Suprapubic skin (tissue), 4 donors: ENCODE data around the gene TWSG1. TPM values are rescaled to one million over a fixed set of nuclear protein-coding genes. Genes with fewer than 3 reads are reported as not detected.

Experiments
- DNase-seq, 2 donors: peaks; one replicate each; pipeline ENCODE4 v3.0.0-alpha.2; 2019; ENCODE audit warnings: low spot score in 2 of 2
- H3K27ac ChIP-seq: fragments of 200-600 bp; sonication (generic); one replicate; pipeline ENCODE4 v1.5.1; 2019
- H3K27me3 ChIP-seq: fragments of 200-600 bp; sonication (generic); one replicate; pipeline ENCODE4 v1.5.1; 2019
- H3K36me3 ChIP-seq: fragments of 200-600 bp; sonication (generic); one replicate; pipeline ENCODE4 v1.5.1; 2019
- H3K4me1 ChIP-seq: fragments of 200-600 bp; sonication (generic); one replicate; pipeline ENCODE4 v1.5.1; 2019
- H3K4me3 ChIP-seq: fragments of 200-600 bp; sonication (generic); one replicate; pipeline ENCODE4 v1.5.1; 2019; ENCODE audit warnings: mild to moderate bottlenecking
- H3K9me3 ChIP-seq: fragments of 200-600 bp; sonication (generic); one replicate; pipeline ENCODE4 v1.5.1; 2019
- CTCF ChIP-seq, 2 donors: fragments of 200-600 bp in 1 of 2; fragments of 450-650 bp in 1 of 2; sonication (generic) in 1 of 2; IDR thresholded peaks; one replicate each; pipeline ENCODE4 v1.5.1; 2016 to 2019; ENCODE audit warnings: antibody characterized with exemption in 2 of 2, mild to moderate bottlenecking in 1 of 2, moderate library complexity in 1 of 2
- EP300 ChIP-seq: sonication (generic); formaldehyde crosslinking; IDR thresholded peaks from one replicate; pipeline ENCODE4 v1.6.1; 2017; ENCODE audit warnings: antibody characterized with exemption
- POLR2A ChIP-seq, 2 donors: fragments of 450-650 bp; IDR thresholded peaks; one replicate each; pipeline ENCODE4 v1.6.1; 2017; ENCODE audit warnings: antibody characterized with exemption in 2 of 2, mild to moderate bottlenecking in 2 of 2, moderate library complexity in 2 of 2
- POLR2AphosphoS5 ChIP-seq, 3 donors: sonication (generic); formaldehyde crosslinking; IDR thresholded peaks; one replicate each; pipeline ENCODE4 v1.6.1; 2017; ENCODE audit warnings: antibody characterized with exemption in 3 of 3
- WGBS: methylation state at CpG from one replicate; pipeline ENCODE4 v1.1.5; 2018; 5-methylcytosine and 5-hydroxymethylcytosine counted together
- total RNA-seq, 4 donors: library from RNA; depleted of rRNA; stranded (reverse); fragments of >200 nt; gene quantifications; one replicate each; pipeline ENCODE4 v1.1.0, GENCODE V29; 2016

Gene TWSG1
- total RNA-seq, 4 donors from 2014 or later = 18.7 to 41.6 (median 26.1) TPM

GRCh38 chr18:9343577-9343976 lies 9.0 kb downstream of the TWSG1 start:
- H3K4me1 ChIP-seq = no peaks in the 10 kb centered on the region
- no peak overlapping the region for H3K4me3 ChIP-seq
- H3K27me3 ChIP-seq = no peaks in the 10 kb centered on the region
- no peak for DNase-seq
- H3K36me3 ChIP-seq = peaks cover 14% of the 10 kb centered on the region
- no peak overlapping the region for H3K27ac ChIP-seq
- no peak for TF ChIP-seq EP300
- TF ChIP-seq POLR2AphosphoS5 (IDR thresholded peaks at IDR 0.05) = no peak
- TF ChIP-seq POLR2A (IDR thresholded peaks at IDR 0.05) = no peak
- no peak for TF ChIP-seq CTCF (IDR thresholded peaks at IDR 0.05)
- no peaks in the 10 kb centered on the region for H3K9me3 ChIP-seq

- DNase-seq = no peak
- no peaks in the 10 kb centered on the region for H3K27me3 ChIP-seq
- peaks cover 9% of the 10 kb centered on the region for H3K36me3 ChIP-seq
- H3K4me1 ChIP-seq = no peaks in the 10 kb centered on the region
- no peaks in the 10 kb centered on the region for H3K9me3 ChIP-seq
- TF ChIP-seq POLR2A (IDR thresholded peaks at IDR 0.05) = no peak
- no peak for TF ChIP-seq POLR2AphosphoS5 (IDR thresholded peaks at IDR 0.05)
- TF ChIP-seq CTCF (IDR thresholded peaks at IDR 0.05) = no peak
- no peak for TF ChIP-seq EP300
- H3K4me3 ChIP-seq = no peak overlapping the region
- H3K27ac ChIP-seq = no peak overlapping the region
- WGBS = 98% methylated on average over 2 of the region's 2 CpGs
Observed at GRCh38 chr18:9346775-9347174, 12.2 kb downstream of the TWSG1 start.

- Histone ChIP-seq H3K36me3 (peaks cover 9% of the 10 kb centered on the region), H3K9me3 (no peaks in the 10 kb centered on the region), H3K4me1 (no peaks in the 10 kb centered on the region), H3K27me3 (no peaks in the 10 kb centered on the region), H3K4me3 (no peak overlapping the region), H3K27ac (no peak overlapping the region)
- no peak for TF ChIP-seq POLR2A (IDR thresholded peaks at IDR 0.05)
- no peak for TF ChIP-seq CTCF (IDR thresholded peaks at IDR 0.05)
- TF ChIP-seq EP300 = no peak
- TF ChIP-seq POLR2AphosphoS5 (IDR thresholded peaks at IDR 0.05) = no peak
- WGBS = 72% methylated on average over 3 of the region's 3 CpGs
- DNase-seq = no peak
Observed at GRCh38 chr18:9348079-9348671, 13.6 kb downstream of the TWSG1 start.

- H3K27ac ChIP-seq = no peak overlapping the region
- H3K4me1 ChIP-seq = peaks cover 2% of the 10 kb centered on the region
- H3K27me3 ChIP-seq = no peaks in the 10 kb centered on the region
- no peak overlapping the region for H3K4me3 ChIP-seq
- no peaks in the 10 kb centered on the region for H3K9me3 ChIP-seq
- no peak for DNase-seq
- H3K36me3 ChIP-seq = peaks cover 9% of the 10 kb centered on the region
- TF ChIP-seq CTCF (IDR thresholded peaks at IDR 0.05) = no peak
- TF ChIP-seq POLR2A (IDR thresholded peaks at IDR 0.05) = no peak
- TF ChIP-seq EP300 = no peak
- TF ChIP-seq POLR2AphosphoS5 (IDR thresholded peaks at IDR 0.05) = no peak
Observed at GRCh38 chr18:9348766-9349165, 14.2 kb downstream of the TWSG1 start.

GRCh38 chr18:9353596-9353995 lies 19.0 kb downstream of the TWSG1 start:
- no peak for TF ChIP-seq POLR2AphosphoS5 (IDR thresholded peaks at IDR 0.05)
- TF ChIP-seq CTCF (IDR thresholded peaks at IDR 0.05) = no peak
- TF ChIP-seq EP300 = no peak
- TF ChIP-seq POLR2A (IDR thresholded peaks at IDR 0.05) = no peak
- peaks cover 2% of the 10 kb centered on the region for H3K4me1 ChIP-seq
- H3K27me3 ChIP-seq = no peaks in the 10 kb centered on the region
- 86% methylated on average over 2 of the region's 2 CpGs for WGBS
- H3K9me3 ChIP-seq = no peaks in the 10 kb centered on the region
- no peak overlapping the region for H3K27ac ChIP-seq
- DNase-seq = no peak
- H3K36me3 ChIP-seq = no peaks in the 10 kb centered on the region
- no peak overlapping the region for H3K4me3 ChIP-seq
